GM18951 (cell line): ENCODE measurements around the gene PHETA1.

Source experiments
- POLR2A ChIP-seq: IDR thresholded peaks from 4 replicates; pipeline ENCODE4 v1.6.1; 2011; ENCODE audit warnings: mild to moderate bottlenecking; ENCODE audit not compliant: insufficient read length, insufficient read depth; ENCODE audit errors: extremely low read depth
- in situ Hi-C: fragments of 300-500 bp; cut with MboI; formaldehyde crosslinking; loops from one replicate; pipeline ENCODE4 v1.12.0; 2022; ENCODE audit warnings: low sequenced_read_pairs, mixed read lengths, inconsistent platforms; ENCODE audit not compliant: unreplicated experiment

PHETA1 gene

GRCh38 chr12:111327474-111327873, 41.4 kb downstream of the PHETA1 start:
- in situ Hi-C loops, result loop anchor here (25.0 kb wide), 1 partner anchor 335 kb away; no protein-coding TSS in a partner anchor
- TF ChIP-seq POLR2A, result no peak

GRCh38 chr12:111322336-111323250, 46.3 kb downstream of the PHETA1 start:
- TF ChIP-seq POLR2A, result no peak
- in situ Hi-C loops, result no loop called here

GRCh38 chr12:111321317-111321716, 47.6 kb downstream of the PHETA1 start:
- in situ Hi-C loops, result no loop called here
- no peak for TF ChIP-seq POLR2A

- no peak for TF ChIP-seq POLR2A
- in situ Hi-C loops, result no loop called here
Measured at GRCh38 chr12:111320258-111321050, 48.4 kb downstream of the PHETA1 start.

GRCh38 chr12:111319600-111320257, 49.2 kb downstream of the PHETA1 start:
- in situ Hi-C loops, result no loop called here

GRCh38 chr12:111318450-111318849, 50.4 kb downstream of the PHETA1 start:
- in situ Hi-C loops, result no loop called here
- no peak for TF ChIP-seq POLR2A

More at GRCh38 chr12:111319600-111320257, 49.2 kb downstream of the PHETA1 start:
- TF ChIP-seq POLR2A, result no peak

- TF ChIP-seq POLR2A, result no peak
- in situ Hi-C loops, result no loop called here
Measured at GRCh38 chr12:111316671-111317070, 52.2 kb downstream of the PHETA1 start.

GRCh38 chr12:111314953-111315539, 53.8 kb downstream of the PHETA1 start:
- TF ChIP-seq POLR2A, result no peak
- in situ Hi-C loops, result no loop called here

- no peak for TF ChIP-seq POLR2A
- in situ Hi-C loops, result no loop called here
Measured at GRCh38 chr12:111313833-111314259, 55.0 kb downstream of the PHETA1 start.

GRCh38 chr12:111312708-111313107, 56.2 kb downstream of the PHETA1 start:
- in situ Hi-C loops, result no loop called here
- TF ChIP-seq POLR2A, result no peak

- TF ChIP-seq POLR2A, result no peak
- in situ Hi-C loops, result no loop called here
Measured at GRCh38 chr12:111312016-111312415, 56.9 kb downstream of the PHETA1 start.

GRCh38 chr12:111311011-111311410, 57.9 kb downstream of the PHETA1 start:
- in situ Hi-C loops, result no loop called here

More at GRCh38 chr12:111311011-111311410, 57.9 kb downstream of the PHETA1 start:
- no peak for TF ChIP-seq POLR2A
